ENCODE results near the gene POU3F1. TPM values are rescaled to one million over a fixed set of nuclear protein-coding genes. Genes with fewer than 3 reads are reported as not detected.
A peak's percentile ranks its signal among the peaks of the same experiment; 100 is the strongest.

Gene POU3F1
- total RNA-seq, 1 donor from 2014 or later, result 16.5 TPM

DNA sequence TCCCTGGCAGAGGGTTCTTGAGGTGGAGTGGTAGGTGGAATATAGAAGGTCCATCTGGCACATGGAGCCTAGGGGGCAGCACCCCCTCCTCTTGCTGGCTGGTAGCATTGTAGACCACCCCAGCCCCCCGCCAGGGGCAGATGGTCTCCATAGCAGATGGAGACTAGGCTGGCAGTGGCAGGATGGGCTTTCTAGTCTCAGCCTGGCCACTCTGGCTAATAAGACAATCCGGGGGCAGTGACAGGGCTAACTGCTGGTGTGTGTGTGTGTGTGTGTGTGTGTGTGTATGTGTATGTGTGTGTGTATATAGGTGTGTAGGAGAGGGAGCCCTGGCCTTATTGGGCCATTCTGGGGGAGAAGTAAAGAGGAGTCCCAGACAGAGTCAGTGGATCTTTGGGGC is 17.9 kb downstream of the POU3F1 start:
- H3K27ac Mint-ChIP-seq, result peak overlapping the region; percentile 42
- Histone ChIP-seq H3K27ac (no peak overlapping the region), H3K9me3 (ENCODE audit: low read depth) (no peaks in the 10 kb centered on the region), H3F3A (ENCODE audit: low read depth) (peaks cover 41% of the 10 kb centered on the region), H3K79me2 (ENCODE audit: low read depth) (no peaks in the 10 kb centered on the region), H3K4me1 (peaks cover 40% of the 10 kb centered on the region), H3K4me2 (peak overlapping the region; percentile 47), H3K36me3 (no peaks in the 10 kb centered on the region), H3K27me3 (no peaks in the 10 kb centered on the region), H2AFZ (replicated peaks) (no peak overlapping the region), H3K4me3 (peak overlapping the region; percentile 10), H4K20me1 (ENCODE audit: low read depth) (peaks cover 46% of the 10 kb centered on the region), H3K9ac (no peak overlapping the region)
- H3K27me3 Mint-ChIP-seq (ENCODE audit: insufficient read depth, low read depth), result peaks cover 5% of the 10 kb centered on the region
- TF ChIP-seq EZH2 (IDR thresholded peaks at IDR 0.05) (no peak), CTCF (IDR thresholded peaks at IDR 0.05) (no peak), EZH2phosphoT487 (IDR thresholded peaks at IDR 0.05) (no peak)
- H3K36me3 Mint-ChIP-seq, result peaks cover 5% of the 10 kb centered on the region
- peak overlapping the region; percentile 59 for H3K4me3 Mint-ChIP-seq
- peaks cover 40% of the 10 kb centered on the region for H3K4me1 Mint-ChIP-seq
- H3K9me3 Mint-ChIP-seq, result no peaks in the 10 kb centered on the region
- DNase-seq (ENCODE audit: low spot score), result no peak

DNA sequence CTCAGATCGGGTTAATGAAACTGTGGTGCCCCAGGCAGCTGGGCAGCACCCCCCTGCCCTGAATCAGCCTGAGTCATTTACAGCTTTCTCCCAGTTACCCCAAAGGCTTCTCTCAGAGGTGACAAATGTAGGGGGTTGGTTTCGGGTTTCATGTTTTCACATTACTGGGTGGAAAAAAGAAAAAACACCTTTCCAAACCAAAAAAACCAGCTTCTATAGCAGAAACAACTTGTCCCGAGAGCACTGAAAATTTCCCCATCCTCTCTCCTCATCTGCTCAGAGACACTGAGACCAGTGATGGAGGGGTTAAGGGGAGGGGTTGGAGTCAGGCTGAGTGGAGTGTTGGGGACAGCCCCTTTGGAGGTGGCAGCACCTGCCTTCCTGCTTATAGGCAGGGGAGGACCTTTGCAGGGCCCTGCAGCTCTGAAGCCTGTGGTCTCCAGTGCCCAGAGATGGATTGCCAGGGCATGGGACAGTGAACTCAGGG is 18.4 kb downstream of the POU3F1 start:
- Histone ChIP-seq H3K9ac (no peak overlapping the region), H3K79me2 (ENCODE audit: low read depth) (no peaks in the 10 kb centered on the region), H4K20me1 (ENCODE audit: low read depth) (peaks cover 41% of the 10 kb centered on the region), H3K4me3 (no peak overlapping the region), H3K27me3 (no peaks in the 10 kb centered on the region), H3F3A (ENCODE audit: low read depth) (peaks cover 41% of the 10 kb centered on the region), H3K4me2 (peak overlapping the region; percentile 47), H3K4me1 (peaks cover 40% of the 10 kb centered on the region), H3K27ac (no peak overlapping the region), H2AFZ (replicated peaks) (no peak overlapping the region), H3K9me3 (ENCODE audit: low read depth) (no peaks in the 10 kb centered on the region), H3K36me3 (no peaks in the 10 kb centered on the region)
- H3K27ac Mint-ChIP-seq, result no peak overlapping the region
- DNase-seq (ENCODE audit: low spot score), result no peak
- H3K9me3 Mint-ChIP-seq, result no peaks in the 10 kb centered on the region
- peaks cover 5% of the 10 kb centered on the region for H3K27me3 Mint-ChIP-seq (ENCODE audit: insufficient read depth, low read depth)
- peak overlapping the region; percentile 59 for H3K4me3 Mint-ChIP-seq
- peaks cover 5% of the 10 kb centered on the region for H3K36me3 Mint-ChIP-seq
- TF ChIP-seq EZH2phosphoT487 (IDR thresholded peaks at IDR 0.05) (no peak), CTCF (IDR thresholded peaks at IDR 0.05) (no peak), EZH2 (IDR thresholded peaks at IDR 0.05) (no peak)
- H3K4me1 Mint-ChIP-seq, result peaks cover 40% of the 10 kb centered on the region

DNA sequence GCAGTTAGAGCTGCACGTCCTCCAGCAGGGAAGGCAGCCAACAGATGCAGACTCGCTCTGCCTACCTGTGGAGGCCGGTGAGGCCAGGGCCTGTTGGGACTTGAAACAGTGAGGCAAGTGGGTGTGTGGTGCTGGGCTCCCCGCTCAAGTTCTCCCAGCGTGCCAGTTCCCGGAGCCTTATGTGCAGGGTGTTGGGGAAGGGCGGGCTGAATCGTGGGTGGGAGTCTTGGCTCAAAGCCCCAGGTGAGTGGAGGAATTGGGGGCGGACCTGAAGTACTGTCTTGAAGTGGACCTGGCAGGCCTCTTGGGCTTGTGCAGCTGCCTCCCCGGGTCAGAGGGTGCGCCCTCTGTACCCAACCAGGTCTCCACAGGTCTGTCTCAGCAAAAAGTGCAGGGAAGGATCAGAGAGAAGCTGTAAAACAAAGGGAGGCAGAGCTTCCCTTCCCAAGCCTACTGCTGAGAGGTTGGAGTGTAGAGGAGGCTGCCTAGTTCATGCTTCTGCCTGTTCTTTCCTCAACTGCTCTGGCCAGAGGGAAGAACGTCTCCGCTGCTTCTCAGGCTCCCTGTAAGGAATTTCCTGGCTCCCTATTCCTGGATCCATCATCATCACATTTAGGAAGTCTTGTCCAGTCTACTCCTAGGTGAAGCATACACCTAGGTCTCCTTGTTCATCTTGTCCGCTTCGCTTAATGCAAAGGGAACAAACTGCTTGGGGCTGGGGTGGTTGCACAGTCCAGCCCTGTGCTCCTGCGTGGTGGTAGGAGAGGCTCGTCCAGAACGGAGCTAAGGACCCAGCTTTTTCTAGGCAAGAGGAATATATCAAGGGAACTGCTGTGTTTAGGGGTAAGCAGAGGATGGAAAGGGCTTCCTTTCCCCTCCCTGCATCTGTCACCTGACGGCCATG is 19.1 kb downstream of the POU3F1 start:
- peak overlapping the region; percentile 67 for H3K27ac Mint-ChIP-seq
- no peaks in the 10 kb centered on the region for H3K9me3 Mint-ChIP-seq
- H3K27me3 Mint-ChIP-seq (ENCODE audit: insufficient read depth, low read depth), result peaks cover 7% of the 10 kb centered on the region
- no peaks in the 10 kb centered on the region for H3K79me2 ChIP-seq (ENCODE audit: low read depth)
- H3K27me3 ChIP-seq, result no peaks in the 10 kb centered on the region
- H3K36me3 Mint-ChIP-seq, result peaks cover 8% of the 10 kb centered on the region
- H3K27ac ChIP-seq, result no peak overlapping the region
- no peak overlapping the region for H3K4me3 ChIP-seq
- H3K4me1 ChIP-seq, result peaks cover 40% of the 10 kb centered on the region
- no peak overlapping the region for H2AFZ ChIP-seq (replicated peaks)
- H3K4me3 Mint-ChIP-seq, result no peak overlapping the region
- H3K4me1 Mint-ChIP-seq, result peaks cover 40% of the 10 kb centered on the region
- no peak overlapping the region for H3K9ac ChIP-seq
- TF ChIP-seq EZH2phosphoT487 (IDR thresholded peaks at IDR 0.05) (no peak), EZH2 (IDR thresholded peaks at IDR 0.05) (no peak), CTCF (IDR thresholded peaks at IDR 0.05) (no peak)
- no peaks in the 10 kb centered on the region for H3K9me3 ChIP-seq (ENCODE audit: low read depth)
- H4K20me1 ChIP-seq (ENCODE audit: low read depth), result peaks cover 40% of the 10 kb centered on the region
- H3K4me2 ChIP-seq, result no peak overlapping the region
- peaks cover 41% of the 10 kb centered on the region for H3F3A ChIP-seq (ENCODE audit: low read depth)
- no peaks in the 10 kb centered on the region for H3K36me3 ChIP-seq
- DNase-seq (ENCODE audit: low spot score), result no peak

Measured in neural progenitor cell (in vitro differentiated cells).